T-cell (primary cell): ENCODE measurements around the gene COG5. TPM values are rescaled to one million over a fixed set of nuclear protein-coding genes. Genes with fewer than 3 reads are reported as not detected.

Experiments used
- ATAC-seq, 4 experiments: fragments of 200-7000 bp in 3 of 4; fragments of 150-1000 bp in 1 of 4; cut with Tn5 transposase; replicated peaks in 1 of 4; 1 replicate in 3 of 4; 2 replicates in 1 of 4; pipeline ENCODE4 v1.10.0; 2021; ENCODE audit warnings: moderate library complexity in 3 of 4, mild to moderate bottlenecking in 2 of 4, moderate number of reproducible peaks in 1 of 4
- CTCF ChIA-PET, 2 donors: fragments of 300-600 bp; sonication (Branson Sonifier 250); formaldehyde crosslinking; loops; one replicate each; lab custom pipeline; 2022; ENCODE audit warnings: antibody characterized with exemption in 2 of 2; lab: Charles Lee
- POLR2A ChIA-PET, 2 donors: fragments of 300-600 bp; sonication (Branson Sonifier 250); formaldehyde crosslinking; loops; one replicate each; lab custom pipeline; 2022; ENCODE audit warnings: antibody characterized with exemption in 2 of 2; lab: Charles Lee
- DNase-seq, 35 experiments: peaks; one replicate each; pipeline versions ENCODE4 v3.0.0 to v3.0.0-alpha.2; 2013 to 2023
- H3K27ac ChIP-seq: one replicate; pipeline ENCODE4 v1.5.1; 2013; ENCODE audit warnings: low read length
- H3K27me3 ChIP-seq, 2 experiments: replicated peaks in 1 of 2; 1 replicate in 1 of 2; 2 replicates in 1 of 2; pipeline versions ENCODE4 v1.6.1 to v1.7.0; 2013; ENCODE audit warnings: low read length in 1 of 2, mixed read lengths in 1 of 2; ENCODE audit not compliant: control insufficient read depth in 2 of 2, insufficient read depth in 2 of 2; ENCODE audit errors: extremely low read depth in 1 of 2
- H3K36me3 ChIP-seq, 2 donors: 1 replicate in 1 of 2; 2 replicates in 1 of 2; pipeline versions ENCODE4 v1.6.1 to v1.7.0; 2013; ENCODE audit warnings: low read length in 1 of 2; ENCODE audit not compliant: control insufficient read depth in 2 of 2, insufficient read depth in 1 of 2; ENCODE audit errors: extremely low read depth in 1 of 2
- H3K4me1 ChIP-seq, 2 experiments: 1 replicate in 1 of 2; 2 replicates in 1 of 2; pipeline versions ENCODE4 v1.6.1 to v1.7.0; 2013; ENCODE audit warnings: low read length in 2 of 2, mixed read lengths in 1 of 2; ENCODE audit not compliant: insufficient read depth in 2 of 2, control insufficient read depth in 1 of 2; ENCODE audit errors: extremely low read depth in 1 of 2
- H3K4me3 ChIP-seq, 2 donors: 1 replicate in 1 of 2; 2 replicates in 1 of 2; pipeline versions ENCODE4 v1.5.1 to v1.7.0; 2013; ENCODE audit warnings: mild to moderate bottlenecking in 2 of 2, low read length in 1 of 2, moderate library complexity in 1 of 2; ENCODE audit not compliant: control insufficient read depth in 1 of 2; ENCODE audit errors: extremely low read depth in 1 of 2
- H3K9me3 ChIP-seq: 2 replicates; pipeline ENCODE4 v1.7.0; 2013
- H3K27ac Mint-ChIP-seq, 2 donors: one replicate each; pipeline ENCODE4 v1.8.0; 2020 to 2021; ENCODE audit warnings: mild to moderate bottlenecking in 2 of 2, mixed read lengths in 2 of 2
- H3K27me3 Mint-ChIP-seq, 2 donors: one replicate each; pipeline ENCODE4 v1.8.0; 2021 to 2022; ENCODE audit warnings: mixed read lengths in 2 of 2
- H3K36me3 Mint-ChIP-seq: one replicate; pipeline ENCODE4 v1.8.0; 2021; ENCODE audit warnings: mixed read lengths
- H3K4me1 Mint-ChIP-seq, 3 donors: one replicate each; pipeline ENCODE4 v1.8.0; 2020 to 2022; ENCODE audit warnings: mixed read lengths in 3 of 3, mild to moderate bottlenecking in 1 of 3
- H3K4me3 Mint-ChIP-seq, 3 donors: one replicate each; pipeline ENCODE4 v1.8.0; 2020 to 2022; ENCODE audit warnings: mild to moderate bottlenecking in 3 of 3, mixed read lengths in 3 of 3, moderate library complexity in 3 of 3
- H3K9me3 Mint-ChIP-seq, 3 donors: one replicate each; pipeline ENCODE4 v1.8.0; 2020 to 2022; ENCODE audit warnings: mixed read lengths in 3 of 3
- WGBS: methylation state at CpG from one replicate; pipeline ENCODE4 v1.1.5; 2013; ENCODE audit warnings: missing lambda C conversion rate; ENCODE audit not compliant: insufficient coverage; 5-methylcytosine and 5-hydroxymethylcytosine counted together
- total RNA-seq, 35 experiments: library from RNA in 6 of 35; stranded (reverse) in 6 of 35; fragments of 120-200 nt in 1 of 35; gene quantifications; one replicate each; pipeline versions ENCODE4 v1.2.1 to v1.2.4 and lab custom pipeline; 2013 to 2026

The COG5 gene
- total RNA-seq, 5 donors from 2014 or later (not counting 1 experiment from before 2014, with no cell fraction given) = 37.3 to 83.8 (median 55.4) TPM

DNA sequence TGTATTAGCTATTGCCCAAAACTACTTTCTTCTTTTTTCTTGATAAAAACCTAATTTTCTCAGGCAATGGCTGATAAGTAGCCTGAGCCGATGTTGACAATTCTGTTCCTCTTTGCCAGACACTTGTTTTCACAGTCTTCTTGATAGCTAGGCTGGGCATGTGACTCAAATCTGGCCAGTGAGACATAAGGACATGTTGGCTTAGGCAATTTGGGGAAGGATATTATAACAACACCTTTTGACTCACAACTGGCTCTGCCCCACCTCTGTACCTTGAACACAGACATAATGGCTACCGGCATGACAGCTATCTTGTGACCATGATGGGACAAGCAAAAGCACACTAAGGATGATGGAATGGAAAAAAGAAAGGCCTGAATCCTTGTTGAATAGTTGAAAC is 166.7 kb downstream of the COG5 start:
- Histone ChIP-seq H3K4me3 (no peak overlapping the region), H3K9me3 (no peaks in the 10 kb centered on the region), H3K27me3 (no peaks in the 10 kb centered on the region), H3K4me1 (no peaks in the 10 kb centered on the region), H3K36me3 (peaks cover 0 to 4% of the 10 kb centered on the region in 2 donors), H3K27ac (no peak overlapping the region)
- no peak for ATAC-seq
- ChIA-PET CTCF (interaction anchor here (0.7 to 1.0 kb wide), 2 partner anchors 20 to 24 kb away, joined by 3 to 4 read pairs; no protein-coding TSS in a partner anchor), POLR2A (interaction anchor here in 1 of 2 donors (0.5 to 0.8 kb wide), 2 partner anchors 23 to 1822 kb away, joined by 3 to 5 read pairs; no protein-coding TSS in a partner anchor)
- Mint-ChIP-seq H3K4me3 (no peak overlapping the region), H3K9me3 (no peaks in the 10 kb centered on the region), H3K36me3 (peaks cover 36% of the 10 kb centered on the region), H3K4me1 (no peaks in the 10 kb centered on the region), H3K27me3 (no peaks in the 10 kb centered on the region), H3K27ac (no peak overlapping the region)
- no peak for DNase-seq
- WGBS = 100% methylated on average over 1 of the region's 2 CpGs

DNA sequence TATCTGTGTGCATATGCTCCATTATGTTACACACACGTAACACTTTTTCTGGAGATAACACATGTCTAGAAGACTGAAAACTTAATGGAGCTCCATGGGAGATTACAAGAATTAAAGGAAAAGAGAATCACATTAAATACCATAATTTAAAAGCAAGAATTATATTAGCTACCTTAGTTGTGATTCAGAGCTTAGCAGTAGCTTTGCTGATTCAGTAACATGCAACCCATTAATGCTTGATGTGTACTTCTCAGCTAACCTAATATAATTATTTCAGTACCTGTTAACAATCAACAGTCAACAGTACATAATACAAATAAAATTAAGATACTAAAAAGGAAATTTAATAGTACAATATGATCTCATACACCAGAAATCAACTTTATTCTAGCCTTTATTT is 167.6 kb downstream of the COG5 start:
- Histone ChIP-seq H3K9me3 (no peaks in the 10 kb centered on the region), H3K36me3 (peaks cover 0 to 7% of the 10 kb centered on the region in 2 donors), H3K27me3 (no peaks in the 10 kb centered on the region), H3K4me3 (no peak overlapping the region), H3K4me1 (no peaks in the 10 kb centered on the region), H3K27ac (no peak overlapping the region)
- H3K4me1 Mint-ChIP-seq = no peaks in the 10 kb centered on the region
- no peaks in the 10 kb centered on the region for H3K9me3 Mint-ChIP-seq
- ChIA-PET CTCF (interaction anchor here (0.5 to 1.0 kb wide), 2 partner anchors 24 to 168 kb away, joined by 3 to 4 read pairs; no protein-coding TSS in a partner anchor), POLR2A (interaction anchor here in 1 of 2 donors (0.6 kb wide), 1 partner anchor 224 kb away, joined by 9 read pairs; no protein-coding TSS in a partner anchor)
- H3K27me3 Mint-ChIP-seq = no peaks in the 10 kb centered on the region
- WGBS = no CpG with 5 or more reads among the region's 1 CpG
- ATAC-seq (no peak), DNase-seq (no peak)
- peaks cover 36% of the 10 kb centered on the region for H3K36me3 Mint-ChIP-seq
- no peak overlapping the region for H3K27ac Mint-ChIP-seq
- no peak overlapping the region for H3K4me3 Mint-ChIP-seq

DNA sequence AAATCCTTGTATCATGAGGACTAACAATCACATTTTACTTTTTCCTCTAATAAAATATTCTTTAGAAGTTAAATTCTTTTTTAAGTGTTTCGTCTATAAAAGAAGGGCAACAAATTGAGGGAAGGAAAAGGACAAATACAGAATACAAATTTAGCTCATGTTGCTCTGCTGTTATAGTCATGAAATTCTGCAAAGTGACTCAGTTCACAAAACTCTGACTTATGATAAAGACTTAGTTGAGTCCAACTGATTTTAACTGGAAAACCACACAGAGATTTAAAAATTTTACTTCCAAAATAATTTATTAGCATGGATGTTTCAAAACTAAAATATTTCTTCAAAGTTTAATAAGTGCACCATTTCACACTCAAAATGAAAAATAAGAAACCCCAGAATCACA is 168.9 kb downstream of the COG5 start:
- ChIA-PET CTCF (interaction anchor here in 1 of 2 donors (0.7 kb wide), 1 partner anchor 1746 kb away, joined by 18 read pairs; no protein-coding TSS in a partner anchor), POLR2A (interaction anchor here in 1 of 2 donors (0.6 kb wide), 1 partner anchor 299 kb away, joined by 7 read pairs; no protein-coding TSS in a partner anchor)
- WGBS = no CpG with 5 or more reads among the region's 1 CpG
- Mint-ChIP-seq H3K4me1 (no peaks in the 10 kb centered on the region), H3K27me3 (no peaks in the 10 kb centered on the region), H3K36me3 (peaks cover 43% of the 10 kb centered on the region), H3K27ac (no peak overlapping the region), H3K9me3 (no peaks in the 10 kb centered on the region), H3K4me3 (no peak overlapping the region)
- Histone ChIP-seq H3K9me3 (no peaks in the 10 kb centered on the region), H3K36me3 (peaks cover 0 to 7% of the 10 kb centered on the region in 2 donors), H3K27me3 (no peaks in the 10 kb centered on the region), H3K4me3 (no peak overlapping the region), H3K4me1 (no peaks in the 10 kb centered on the region), H3K27ac (no peak overlapping the region)
- DNase-seq (no peak), ATAC-seq (no peak)

DNA sequence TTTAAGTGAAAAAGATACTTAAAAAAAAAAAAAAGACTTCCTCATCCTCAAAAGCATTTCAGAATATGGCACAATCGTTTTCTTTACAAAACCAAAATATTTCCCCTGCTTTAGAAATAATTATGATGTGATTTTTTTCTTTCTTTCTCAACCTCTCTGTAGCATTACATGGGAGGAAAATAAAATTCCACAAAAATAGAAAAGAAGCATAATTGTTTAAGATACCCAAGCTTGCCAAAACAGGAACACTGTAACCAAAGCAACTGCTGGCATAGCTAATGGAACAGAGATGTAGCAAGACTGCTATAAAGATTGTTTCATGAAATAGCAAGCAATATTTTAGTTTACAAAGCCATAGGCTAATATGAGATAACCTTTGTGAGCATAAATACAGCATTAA is 169.4 kb downstream of the COG5 start:
- CTCF ChIA-PET = interaction anchor here in 1 of 2 donors (0.7 kb wide), 1 partner anchor 24 kb away, joined by 3 read pairs; no protein-coding TSS in a partner anchor
- no peak overlapping the region for H3K27ac ChIP-seq
- POLR2A ChIA-PET = no interaction called here
- Mint-ChIP-seq H3K36me3 (peaks cover 40% of the 10 kb centered on the region), H3K9me3 (no peaks in the 10 kb centered on the region), H3K27me3 (no peaks in the 10 kb centered on the region), H3K4me3 (no peak overlapping the region), H3K27ac (no peak overlapping the region), H3K4me1 (no peaks in the 10 kb centered on the region)
- no peaks in the 10 kb centered on the region for H3K4me1 ChIP-seq
- WGBS = no CpG with 5 or more reads among the region's 1 CpG
- H3K27me3 ChIP-seq = no peaks in the 10 kb centered on the region
- H3K4me3 ChIP-seq = no peak overlapping the region
- no peaks in the 10 kb centered on the region for H3K9me3 ChIP-seq
- DNase-seq (no peak), ATAC-seq (no peak)
- peaks cover 0 to 5% of the 10 kb centered on the region in 2 donors for H3K36me3 ChIP-seq

DNA sequence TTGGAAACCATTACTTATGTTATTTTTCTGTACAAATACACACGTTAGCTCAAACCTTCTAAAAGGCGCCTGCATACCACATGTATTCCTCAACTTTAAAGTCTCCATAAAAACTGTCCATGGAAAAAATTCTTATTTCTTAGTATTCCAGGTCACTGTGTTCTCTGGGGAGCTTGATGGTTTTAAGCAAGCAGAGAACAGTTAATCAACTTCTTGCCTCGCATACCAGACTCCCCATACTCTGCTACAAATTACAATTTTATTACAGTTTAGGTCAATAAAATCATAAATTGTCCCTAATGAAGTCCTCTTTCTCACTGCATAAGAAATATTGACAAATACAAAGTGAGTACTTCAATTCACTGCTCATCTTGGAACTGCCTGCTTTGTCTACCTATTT is 170.9 kb downstream of the COG5 start:
- Mint-ChIP-seq H3K4me1 (peaks cover 0 to 2% (median 0%) of the 10 kb centered on the region in 3 donors), H3K27ac (no peak overlapping the region)

DNA sequence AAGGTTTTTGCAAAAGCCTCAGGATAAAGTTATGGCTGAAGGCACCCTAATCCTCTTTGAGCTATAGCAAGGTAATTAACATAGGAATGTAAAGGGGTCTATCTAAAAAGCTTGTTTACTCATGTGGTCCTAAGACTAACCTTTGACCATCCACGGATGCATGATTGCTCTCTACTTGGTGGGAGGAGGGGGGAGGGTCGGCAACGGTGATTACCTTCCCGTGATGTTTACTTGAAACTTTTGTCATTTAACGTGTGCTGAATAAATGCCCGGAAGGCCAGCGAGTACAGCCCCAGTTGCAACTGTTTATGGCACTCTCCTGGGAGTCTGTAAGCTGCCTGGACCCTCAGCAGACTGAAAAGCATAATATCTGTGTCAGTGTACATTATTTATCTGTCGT is 172.8 kb downstream of the COG5 start:
- no peaks in the 10 kb centered on the region for H3K27me3 Mint-ChIP-seq
- peaks cover 35% of the 10 kb centered on the region for H3K36me3 Mint-ChIP-seq
- 100% methylated on average over 7 of the region's 8 CpGs for WGBS

More for the DNA sequence above, 170.9 kb downstream of the COG5 start:
- Mint-ChIP-seq H3K9me3 (no peaks in the 10 kb centered on the region), H3K27me3 (no peaks in the 10 kb centered on the region), H3K36me3 (peaks cover 39% of the 10 kb centered on the region), H3K4me3 (no peak overlapping the region)
- H3K4me3 ChIP-seq = no peak overlapping the region
- ATAC-seq = no peak
- CTCF ChIA-PET = no interaction called here
- H3K36me3 ChIP-seq = peaks cover 0 to 3% of the 10 kb centered on the region in 2 donors
- H3K4me1 ChIP-seq = no peaks in the 10 kb centered on the region
- no peak overlapping the region for H3K27ac ChIP-seq
- no CpG with 5 or more reads among the region's 3 CpGs for WGBS
- POLR2A ChIA-PET = interaction anchor here in 1 of 2 donors (0.6 kb wide), 1 partner anchor 41 kb away, joined by 3 read pairs; no protein-coding TSS in a partner anchor
- H3K9me3 ChIP-seq = no peaks in the 10 kb centered on the region
- H3K27me3 ChIP-seq = no peaks in the 10 kb centered on the region
- DNase-seq = no peak

More for the DNA sequence above, 172.8 kb downstream of the COG5 start:
- DNase-seq = no peak
- CTCF ChIA-PET = no interaction called here
- Histone ChIP-seq H3K27me3 (no peaks in the 10 kb centered on the region), H3K4me1 (no peaks in the 10 kb centered on the region), H3K4me3 (no peak overlapping the region), H3K9me3 (no peaks in the 10 kb centered on the region), H3K27ac (no peak overlapping the region), H3K36me3 (peaks cover 0 to 3% of the 10 kb centered on the region in 2 donors)
- H3K9me3 Mint-ChIP-seq = no peaks in the 10 kb centered on the region
- peaks cover 0 to 3% (median 0%) of the 10 kb centered on the region in 3 donors for H3K4me1 Mint-ChIP-seq
- H3K27ac Mint-ChIP-seq = no peak overlapping the region
- POLR2A ChIA-PET = no interaction called here
- H3K4me3 Mint-ChIP-seq = no peak overlapping the region
- ATAC-seq = no peak
